ENCODE results near the gene C9orf50.

- TF ChIP-seq CTCF (IDR thresholded peaks at IDR 0.05), result no peak
- no peak for TF ChIP-seq EZH2 (IDR thresholded peaks at IDR 0.05; ENCODE audit: borderline replicate concordance, insufficient read depth, low read depth, low read length, poor library complexity, severe bottlenecking)
Observed at GRCh38 chr9:129586685-129587084, 34.2 kb downstream of the C9orf50 start.

All from B cell (primary cell).